ENCODE measurements around the gene SLC2A9.
"Not testable (repeated sequence)": the region's sequence is repeated elsewhere in the genome, so short reads cannot be mapped to it uniquely, and the experiment has no call there.

Gene SLC2A9

DNA sequence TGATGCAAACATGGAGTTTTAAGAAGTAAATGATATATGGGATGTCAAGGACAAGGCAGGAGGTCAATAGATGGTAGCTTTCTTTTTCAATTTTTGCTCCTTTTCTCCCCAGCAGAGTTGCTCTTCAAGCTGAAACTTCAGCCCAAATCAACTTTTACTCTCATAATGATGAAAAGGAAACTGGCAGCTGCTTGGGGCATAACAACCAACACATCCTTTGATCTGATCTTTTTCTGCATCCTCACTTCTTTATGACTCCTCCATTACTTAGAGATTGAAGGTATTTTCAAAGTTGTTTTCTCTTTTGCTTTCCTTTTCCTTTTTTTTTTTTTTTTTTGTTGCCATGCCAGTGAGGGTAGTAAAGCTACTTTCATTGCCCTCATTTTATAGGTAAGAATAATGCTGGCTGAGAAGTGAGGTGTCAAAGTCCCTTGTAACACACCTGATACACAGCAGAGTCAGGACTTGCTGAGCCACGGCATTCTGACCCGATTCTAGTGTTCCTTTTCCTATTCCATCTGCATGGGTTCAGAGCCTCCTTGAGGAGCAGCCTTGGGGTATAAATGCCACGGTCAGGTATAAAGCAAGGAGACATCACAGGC, 26.9 kb downstream of the SLC2A9 start:
- no peak for DNase-seq

DNA sequence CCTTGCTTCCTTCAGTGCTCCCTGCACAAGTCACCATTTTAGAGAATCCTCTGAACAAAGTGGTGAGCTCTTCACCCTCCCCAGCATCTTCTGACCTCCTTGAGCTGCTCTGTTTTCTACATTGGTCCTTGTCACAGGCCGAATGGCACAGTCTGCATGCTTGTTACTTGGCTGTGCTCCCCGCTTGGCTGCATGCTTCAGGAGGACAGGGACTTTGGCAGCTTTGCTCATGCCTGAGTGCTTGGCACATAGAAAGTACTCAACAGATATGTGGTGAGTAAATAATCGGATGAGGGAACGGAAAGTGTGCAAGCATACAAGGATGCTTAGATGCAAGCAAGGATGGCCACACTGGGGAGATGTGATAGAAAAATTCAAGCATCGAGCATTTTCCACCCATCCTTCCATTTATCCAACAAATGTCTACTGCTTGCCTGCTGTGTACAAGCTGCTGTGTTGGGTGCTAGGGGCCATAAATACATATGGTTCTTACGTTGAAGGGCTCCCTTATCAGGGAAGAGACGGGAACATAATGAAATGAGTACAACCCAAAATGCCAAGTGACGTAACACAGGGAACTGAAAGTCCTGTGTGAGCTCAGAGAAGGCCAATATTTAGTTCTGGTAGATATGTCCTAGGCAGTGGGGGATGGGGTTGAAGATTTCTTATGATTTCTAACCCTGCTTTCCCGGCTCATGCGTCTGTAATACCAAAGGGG, 31.2 kb downstream of the SLC2A9 start:
- DNase-seq, result no peak

DNA sequence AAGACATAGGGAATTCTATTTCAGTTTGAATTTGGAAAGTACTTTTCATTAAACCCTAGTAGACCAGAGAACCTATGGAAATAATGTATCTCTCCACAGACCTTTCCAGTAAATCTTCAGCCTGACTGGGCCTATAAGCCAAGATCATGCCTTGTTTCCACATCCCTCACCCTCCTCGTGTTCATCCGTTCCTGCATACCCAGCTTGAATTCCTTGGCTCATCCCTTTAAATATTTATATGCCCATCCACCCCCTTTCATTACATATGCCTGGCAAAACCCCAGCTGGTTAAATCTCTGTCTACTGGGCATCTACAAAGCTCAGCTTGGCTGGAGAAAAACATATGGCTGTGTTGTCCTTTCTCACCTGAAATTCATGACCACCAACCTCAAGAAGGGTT, 32.4 kb downstream of the SLC2A9 start:
- DNase-seq, result no peak

DNA sequence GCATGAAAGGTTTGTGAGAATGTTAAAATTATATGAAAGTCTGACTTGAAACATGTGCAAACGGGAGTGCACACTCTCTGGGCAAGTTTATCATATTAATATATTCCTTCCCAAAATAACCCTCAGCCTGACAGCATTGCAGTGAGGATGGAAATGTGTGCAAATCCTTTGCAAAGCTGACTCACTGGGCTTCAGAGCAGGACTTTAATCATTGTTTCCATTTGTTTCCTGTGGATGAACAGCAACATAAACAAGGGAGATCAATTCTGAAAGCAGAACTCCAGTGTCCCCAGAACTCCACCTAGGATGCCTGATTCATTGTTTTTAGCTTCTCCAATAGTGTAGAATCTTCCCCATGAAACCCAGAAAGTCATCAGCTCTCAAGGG, 32.9 kb downstream of the SLC2A9 start:
- DNase-seq, result no peak

DNA sequence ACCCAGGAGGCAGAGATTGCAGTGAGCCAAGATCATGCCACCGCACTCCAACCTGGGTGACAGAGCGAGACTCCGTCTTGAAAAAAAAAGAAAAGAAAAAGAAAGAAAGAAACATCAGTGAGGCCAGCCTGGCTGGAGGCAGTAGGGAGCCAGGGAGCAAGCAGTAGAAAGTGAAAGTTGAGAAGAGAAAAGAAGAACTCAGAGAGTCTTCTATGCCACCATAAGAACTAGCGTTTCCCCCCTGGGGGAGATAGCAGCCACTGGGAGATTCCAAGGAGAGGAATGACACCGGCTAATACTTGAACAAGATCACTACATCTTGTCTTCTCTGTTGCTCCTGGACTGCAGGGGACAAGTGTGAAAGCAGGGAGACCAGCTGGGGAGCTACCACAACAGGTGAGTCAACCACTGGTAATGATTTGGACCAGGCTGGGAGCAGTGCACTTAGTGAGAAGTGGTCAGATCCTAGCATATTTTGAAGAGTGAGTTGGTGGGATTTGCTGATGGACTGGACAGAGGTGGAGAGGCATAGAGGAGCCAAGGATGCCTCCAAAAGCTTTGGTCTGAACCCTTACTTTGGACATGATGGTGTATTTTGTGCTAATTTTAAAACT, 33.4 kb downstream of the SLC2A9 start:
- no peak for DNase-seq

DNA sequence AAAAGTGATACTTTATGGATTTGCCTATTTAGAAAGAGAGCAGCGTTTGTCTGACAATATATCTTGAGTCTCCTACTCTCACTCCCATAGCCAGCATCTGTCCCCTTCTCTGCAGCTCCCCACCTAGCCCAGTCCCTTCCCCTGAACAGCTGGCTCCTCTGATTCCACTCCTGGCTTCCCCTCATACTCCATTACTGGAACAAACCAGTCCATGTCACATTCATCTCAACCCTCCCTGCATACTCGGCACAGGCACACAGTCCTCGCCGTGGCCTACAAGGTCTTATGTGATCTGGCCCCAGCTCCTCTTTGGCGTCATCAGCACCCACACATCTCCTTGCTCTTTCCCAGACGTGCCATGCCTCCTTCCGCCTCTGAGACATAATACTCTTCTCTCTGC, 36.7 kb downstream of the SLC2A9 start:
- no peak for DNase-seq

DNA sequence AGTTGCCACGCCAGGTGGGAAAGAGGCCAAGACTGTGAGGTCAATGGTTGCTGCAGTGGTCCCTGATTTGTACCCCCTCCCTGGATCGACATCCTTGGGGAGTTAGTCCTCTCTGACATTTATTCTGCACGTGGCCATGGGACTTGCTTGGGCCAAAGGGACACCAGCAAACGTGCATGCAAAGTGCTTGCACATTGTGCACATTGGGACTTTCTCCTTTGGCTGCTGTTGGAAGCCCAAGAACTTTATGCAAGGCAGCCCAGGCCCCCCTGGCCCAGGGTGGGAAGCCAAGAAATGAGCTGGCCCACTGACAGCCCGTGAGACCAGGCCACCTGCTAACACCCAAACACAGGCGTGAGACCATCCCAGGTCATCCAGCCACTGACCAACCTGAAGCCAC, 38.1 kb downstream of the SLC2A9 start:
- DNase-seq, result no peak

DNA sequence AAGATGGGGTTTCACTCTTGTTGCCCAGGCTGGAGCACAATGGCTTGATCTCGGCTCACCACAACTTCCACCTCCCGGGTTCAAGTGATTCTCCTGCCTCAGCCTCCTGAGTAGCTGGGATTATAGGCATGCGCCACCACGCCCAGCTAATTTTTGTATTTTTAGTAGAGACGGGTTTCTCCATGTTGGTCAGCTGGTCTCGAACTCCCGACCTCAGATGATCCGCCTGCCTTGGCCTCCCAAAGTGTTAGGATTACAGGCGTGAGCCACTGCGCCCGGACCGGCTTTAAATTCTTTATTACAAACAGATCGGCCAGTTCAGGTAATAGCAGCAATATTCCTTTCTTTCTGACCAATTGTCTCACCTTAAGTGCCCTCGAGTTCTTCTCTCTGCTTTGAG, 39.4 kb downstream of the SLC2A9 start:
- not testable (repeated sequence) for DNase-seq

DNA sequence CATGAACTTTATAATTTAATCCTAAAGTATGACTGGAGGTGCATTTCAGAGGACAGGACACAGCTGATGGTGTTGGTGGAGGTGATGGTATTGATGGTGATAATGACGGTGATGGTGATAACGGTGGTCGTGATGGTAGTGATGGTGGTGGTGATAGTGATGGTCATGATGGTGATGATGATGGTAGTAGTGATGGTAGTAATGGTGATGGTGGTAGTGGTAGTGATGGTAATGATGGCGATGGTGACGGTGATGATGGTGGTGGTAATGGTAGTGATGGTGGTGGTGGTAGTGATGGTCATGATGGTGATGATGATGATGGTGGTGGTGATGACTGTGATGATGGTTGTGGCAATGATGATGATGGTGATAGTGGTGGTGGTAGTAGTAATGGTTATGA, 40.4 kb downstream of the SLC2A9 start:
- DNase-seq, result no peak

DNA sequence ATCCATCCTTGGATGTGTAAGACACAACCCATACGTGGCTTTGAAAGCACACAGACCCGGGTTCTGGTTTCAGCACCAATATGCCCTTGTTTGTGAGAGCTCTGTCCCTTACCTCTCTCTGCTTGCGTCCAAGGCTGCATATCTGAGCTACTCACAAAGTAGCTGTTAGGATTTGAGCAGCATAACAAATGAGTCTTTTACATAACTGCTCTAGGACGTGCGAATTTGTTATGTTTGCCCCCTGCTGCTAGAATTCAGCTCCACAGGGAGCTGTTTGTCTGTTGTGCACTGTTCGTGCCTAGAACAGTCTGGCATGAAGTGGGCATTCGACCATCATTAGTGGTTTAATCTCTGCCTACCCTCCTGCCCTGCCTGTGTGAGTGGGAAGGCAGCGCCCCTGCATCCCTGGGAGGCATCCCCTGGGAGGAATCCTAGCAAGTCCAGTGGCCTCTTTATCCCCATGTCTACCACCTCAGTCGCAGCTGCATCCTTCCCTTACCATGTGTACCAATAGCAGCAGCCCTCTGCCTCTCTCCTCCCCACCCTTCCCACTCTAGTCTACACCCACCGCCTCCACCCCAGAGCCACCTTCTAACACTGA, 42.1 kb downstream of the SLC2A9 start:
- no peak for DNase-seq

DNA sequence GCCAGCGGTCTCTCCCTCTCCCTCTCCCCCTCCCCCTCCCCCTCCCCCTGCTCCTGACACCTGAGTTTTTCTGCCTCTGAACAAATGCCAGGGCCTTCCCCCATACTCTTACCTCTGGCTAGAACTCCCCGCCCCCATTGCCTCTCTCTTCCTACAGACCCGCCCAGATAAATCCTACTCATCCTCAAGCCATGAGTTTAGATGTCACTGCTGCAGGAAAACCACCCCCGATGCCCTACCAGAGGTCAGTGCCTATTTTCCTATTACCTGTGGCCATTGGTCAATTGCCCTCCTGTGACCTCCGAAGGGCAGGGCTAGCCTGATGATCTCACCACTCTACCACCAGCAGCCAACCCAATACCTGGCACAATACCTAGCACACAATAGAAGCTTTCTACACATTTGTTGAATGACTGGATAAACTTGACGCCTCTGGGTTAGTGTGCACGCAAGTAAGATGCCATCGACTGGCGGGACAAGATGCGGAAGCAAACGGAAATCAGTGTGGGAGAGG, 43.7 kb downstream of the SLC2A9 start:
- DNase-seq, result no peak

DNA sequence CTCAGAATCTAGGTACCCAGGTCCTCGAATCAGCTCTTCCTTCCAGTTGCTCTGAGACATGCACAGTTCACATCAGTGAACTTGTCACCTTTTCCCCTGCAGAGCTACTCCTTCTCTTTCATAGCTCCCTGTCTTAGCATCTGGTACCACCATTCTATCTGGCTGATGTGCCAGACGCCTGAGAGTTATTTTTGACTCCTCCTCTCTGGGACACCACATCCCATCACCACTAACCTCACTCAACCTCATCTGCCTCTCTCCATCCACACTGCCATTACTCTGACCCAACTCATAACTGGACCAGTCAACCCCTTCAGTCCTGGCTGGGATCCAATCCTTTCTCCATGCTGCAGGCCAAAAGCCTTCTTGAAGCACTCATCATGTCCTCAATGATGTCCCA, 44.5 kb downstream of the SLC2A9 start:
- DNase-seq, result no peak

DNA sequence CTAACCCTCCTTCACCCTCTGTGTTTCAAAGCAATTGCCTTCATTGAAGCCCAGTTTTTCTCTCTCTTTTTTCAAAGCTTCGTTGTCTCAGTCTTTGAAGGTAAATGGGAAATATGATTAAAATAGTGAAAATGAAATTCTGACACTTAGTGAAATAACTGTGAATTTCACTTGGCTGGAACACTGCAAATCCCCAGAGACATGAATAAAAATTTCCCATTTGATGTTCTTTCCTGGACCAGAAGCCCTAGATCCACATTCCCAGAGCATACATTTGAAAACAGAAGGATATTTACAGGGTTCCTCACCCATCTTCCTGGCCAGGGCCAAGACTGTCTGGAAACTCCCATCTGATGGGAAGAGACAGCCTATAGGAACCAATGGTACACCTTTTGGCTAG, 45.0 kb downstream of the SLC2A9 start:
- DNase-seq, result no peak

DNA sequence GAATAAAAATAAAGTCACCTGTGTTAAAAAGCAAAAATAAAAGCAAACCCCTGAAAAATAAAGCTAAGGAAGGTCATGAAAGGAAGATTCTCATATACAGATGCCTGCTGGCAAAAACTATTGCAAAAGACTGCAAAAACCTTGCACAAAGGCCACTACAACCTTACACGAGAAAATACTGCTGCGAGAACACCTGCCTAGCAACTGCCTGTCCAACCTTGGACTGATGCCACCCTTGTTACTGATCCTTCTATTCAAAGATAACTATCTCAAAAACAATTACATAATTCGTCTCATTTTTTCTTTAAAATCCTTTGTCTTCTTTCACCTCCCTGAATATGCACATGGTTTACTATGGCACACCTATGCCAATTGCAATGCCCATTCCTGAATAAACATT, 49.6 kb downstream of the SLC2A9 start:
- DNase-seq, result no peak

DNA sequence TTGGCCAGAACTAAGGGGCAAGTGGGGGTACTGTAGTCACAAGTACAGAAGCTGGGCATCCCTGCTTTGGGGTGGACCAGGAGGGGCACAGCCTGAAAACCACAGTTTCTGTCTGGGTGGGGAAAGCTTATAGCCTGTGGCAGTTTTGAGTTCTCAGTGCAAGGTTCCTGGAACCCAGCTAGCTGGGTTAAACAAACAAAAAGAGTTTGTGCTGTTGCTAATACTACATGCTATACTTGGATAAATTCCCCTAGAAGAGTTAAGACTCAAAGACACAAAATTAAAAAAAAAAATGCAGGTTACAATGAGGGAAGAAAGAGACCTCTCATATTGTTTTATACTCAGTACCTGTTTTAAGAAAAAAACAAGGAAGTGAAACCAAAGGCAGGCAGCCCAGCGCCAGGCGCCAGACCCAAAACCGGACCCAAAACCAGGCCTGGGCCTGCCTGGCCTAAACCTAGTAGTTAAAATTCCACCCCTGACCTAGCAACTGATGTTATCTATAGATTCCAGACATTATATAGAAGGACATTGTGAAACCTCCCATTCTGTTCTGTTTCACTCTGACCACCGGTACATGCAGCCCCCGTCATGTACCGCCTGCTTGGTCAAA, 50.8 kb downstream of the SLC2A9 start:
- no peak for DNase-seq

DNA sequence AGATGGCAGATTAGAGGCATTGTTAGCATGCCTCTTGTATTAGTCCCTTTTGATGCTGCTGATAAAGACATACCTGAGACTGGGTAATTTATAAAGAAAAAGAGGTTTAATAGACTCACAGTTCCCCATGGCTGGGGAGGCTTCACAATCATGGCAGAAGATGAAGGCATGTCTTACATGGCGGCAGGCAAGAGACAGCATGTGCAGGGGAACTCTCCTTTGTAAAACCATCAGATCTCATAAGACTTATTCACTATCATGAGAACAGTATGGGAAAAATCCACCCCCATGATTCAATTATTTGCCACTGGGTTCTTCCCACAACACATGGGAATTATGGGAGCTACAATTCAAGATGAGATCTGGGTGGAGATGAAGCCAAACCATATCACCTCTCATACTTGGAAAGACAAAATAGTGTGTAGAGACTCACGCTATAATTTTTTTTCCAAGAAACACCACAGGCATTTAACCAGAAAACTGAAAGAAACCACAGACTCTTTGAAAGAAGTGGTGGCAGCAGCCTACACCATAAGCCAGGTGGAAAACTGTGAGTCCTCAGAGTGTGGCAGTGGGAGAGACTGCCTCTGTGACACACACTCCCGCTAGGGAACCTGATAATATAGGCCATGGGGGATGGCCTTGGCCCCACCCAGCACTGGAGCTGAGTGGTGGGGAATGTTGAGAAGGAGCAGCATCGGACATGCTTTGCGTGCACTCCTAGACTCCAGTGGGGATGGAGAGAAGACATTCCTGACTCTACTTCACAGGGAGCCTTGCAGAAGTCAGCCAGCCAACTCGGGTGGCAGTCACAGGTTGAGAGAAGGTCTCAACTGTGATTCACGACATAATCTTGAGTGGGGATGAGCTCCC, 51.5 kb downstream of the SLC2A9 start:
- no peak for DNase-seq

DNA sequence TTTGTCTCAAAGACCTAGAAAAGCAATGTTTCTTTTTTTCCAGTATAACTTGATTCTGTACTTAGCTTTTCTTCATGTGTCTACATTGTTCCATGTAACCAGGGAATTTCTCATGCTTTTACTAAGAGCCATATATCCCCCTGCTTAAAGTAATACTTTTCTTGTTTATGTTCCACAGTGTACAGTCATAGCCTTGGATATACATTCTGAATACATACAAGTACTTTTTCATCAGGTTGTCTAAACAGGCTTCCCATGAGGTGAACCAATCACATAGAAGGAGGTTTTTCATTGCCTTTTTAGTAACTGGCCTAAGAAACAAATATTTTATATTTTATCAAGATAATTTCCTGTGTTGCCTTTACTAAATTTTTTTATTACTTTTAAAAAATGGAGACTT, 52.8 kb downstream of the SLC2A9 start:
- DNase-seq, result no peak

DNA sequence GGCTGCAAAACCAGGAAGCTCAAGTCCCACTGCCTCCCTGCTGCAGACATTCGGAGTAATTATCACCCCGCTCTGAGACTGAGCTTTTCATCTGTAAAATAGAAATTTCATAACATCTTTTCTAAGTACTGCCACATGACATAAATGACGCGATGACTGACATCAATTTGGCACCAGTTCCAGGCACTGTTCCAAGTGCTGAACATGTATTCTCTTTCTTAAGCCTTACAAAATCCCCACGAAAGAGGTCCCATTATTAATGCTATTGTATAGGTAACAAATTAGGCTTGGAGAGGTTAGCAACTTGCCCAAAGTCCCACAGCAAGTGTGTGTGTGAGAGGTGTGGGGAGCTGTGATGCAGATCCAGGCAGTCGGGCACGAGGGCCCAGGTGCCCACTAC, 56.4 kb downstream of the SLC2A9 start:
- DNase-seq, result no peak

DNA sequence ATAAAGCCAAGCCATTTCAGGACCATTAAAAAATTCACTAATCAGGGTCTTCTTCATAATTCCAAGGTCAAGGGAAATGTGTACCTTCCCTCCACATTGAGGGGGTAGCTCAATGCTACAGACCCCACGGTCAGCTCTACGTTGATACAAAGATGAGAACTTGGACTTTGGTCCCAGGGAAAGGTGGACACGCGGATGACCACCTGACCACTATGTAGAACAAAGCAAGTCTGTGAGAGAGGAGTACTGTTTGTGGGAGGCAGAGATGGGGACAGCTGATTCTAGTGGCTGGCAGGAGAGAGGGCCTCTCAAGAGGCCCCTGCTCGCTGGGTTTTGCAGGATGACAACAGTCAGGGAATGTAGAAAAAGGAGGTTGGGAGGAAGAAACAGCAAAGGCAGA, 58.0 kb downstream of the SLC2A9 start:
- no peak for DNase-seq

DNA sequence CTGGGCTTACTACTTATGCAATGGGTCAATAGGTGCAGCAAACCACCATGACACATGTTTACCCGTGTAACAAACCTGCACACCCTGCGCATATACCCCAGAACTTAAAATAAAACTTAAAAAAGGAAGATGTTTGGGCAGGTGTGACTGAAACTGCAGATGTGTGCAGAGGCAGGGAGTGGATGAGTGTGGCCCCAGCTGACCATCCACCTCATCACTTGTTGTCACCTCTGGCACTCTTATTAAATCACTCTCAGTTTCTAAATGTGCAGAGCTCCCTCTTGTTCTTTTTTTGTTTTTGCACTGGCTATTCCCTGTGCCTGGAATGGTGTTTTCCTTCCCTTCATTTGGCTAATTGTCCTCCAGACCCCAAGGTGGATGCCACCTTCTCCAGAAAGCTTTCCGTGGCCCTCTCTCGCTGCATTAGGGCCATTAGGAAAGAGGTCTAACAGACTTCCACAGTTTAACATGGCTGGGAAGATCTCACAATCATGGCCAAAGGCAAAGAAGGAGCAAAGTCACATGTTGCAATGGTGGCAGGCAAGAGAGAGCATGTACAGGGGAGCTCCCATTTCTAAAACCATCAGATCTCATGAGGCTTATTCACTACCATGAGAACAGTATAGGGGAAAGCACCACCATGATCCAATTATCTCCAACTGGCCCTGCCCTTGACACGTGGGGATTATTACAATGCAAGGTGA, 58.5 kb downstream of the SLC2A9 start:
- DNase-seq, result no peak

DNA sequence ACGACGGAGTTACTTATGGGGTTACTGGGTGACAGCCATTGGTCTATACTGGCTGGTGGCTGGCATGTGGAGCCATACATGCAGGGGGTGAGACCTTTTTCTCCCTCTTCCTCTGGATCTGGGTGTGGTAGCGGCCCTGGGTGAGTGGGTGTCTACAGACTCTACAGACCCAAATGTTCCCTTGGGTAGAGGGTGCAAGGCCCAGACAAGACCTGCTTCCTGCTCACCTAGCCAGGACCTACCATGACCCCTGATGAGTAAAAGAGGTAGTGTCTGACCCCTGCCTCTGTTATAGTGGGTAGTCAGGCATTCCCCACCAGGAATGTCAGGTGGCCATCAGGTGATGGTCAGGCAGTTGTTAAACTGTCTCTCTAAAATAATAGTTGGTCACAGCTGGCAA, 66.8 kb downstream of the SLC2A9 start:
- DNase-seq, result no peak

DNA sequence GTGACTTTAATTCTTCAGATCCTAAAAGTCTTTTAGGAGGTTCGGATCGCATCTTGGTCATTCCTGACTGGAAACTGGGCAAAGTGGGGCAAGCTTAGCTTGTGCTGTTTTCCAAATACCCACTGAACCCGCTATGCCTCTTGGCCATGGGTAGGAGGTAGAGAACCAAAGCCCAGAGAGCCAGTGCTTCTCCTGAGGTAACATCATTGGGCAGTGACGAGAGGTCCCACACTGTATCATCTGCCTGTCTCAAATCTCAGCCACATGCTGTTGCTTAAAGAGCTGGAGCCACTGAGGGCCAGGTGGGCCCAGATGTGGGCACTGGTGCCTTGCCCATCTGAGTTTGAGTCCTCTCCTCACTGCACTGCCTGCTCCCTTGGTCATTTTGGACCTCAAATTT, 68.2 kb downstream of the SLC2A9 start:
- DNase-seq, result no peak
